ENCODE results near the gene MOBP.

DNA sequence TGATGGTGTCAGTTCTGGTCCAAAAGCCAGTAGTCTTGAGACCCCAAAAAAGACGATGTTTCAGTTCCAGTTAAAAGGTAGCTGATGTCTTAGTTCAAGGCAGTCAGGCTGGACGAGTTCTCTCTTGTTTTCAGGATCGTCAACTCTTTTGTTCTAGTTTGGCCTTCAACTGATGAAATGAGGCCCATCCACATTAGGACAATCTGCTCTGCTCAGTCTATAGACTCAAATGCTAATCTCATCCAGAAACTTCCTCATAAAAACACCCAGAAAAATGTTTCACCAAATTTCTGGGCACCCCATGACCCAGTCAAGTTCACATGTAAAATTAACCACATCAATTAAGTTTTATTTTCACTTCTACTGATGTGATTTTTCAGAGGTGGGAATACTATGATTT, 74.0 kb downstream of the MOBP start:
- no peak for TF ChIP-seq CTCF (IDR thresholded peaks at IDR 0.05)
- TF ChIP-seq POLR2A (IDR thresholded peaks at IDR 0.05), result no peak
